Esophagus squamous epithelium (tissue), 4 donors: Measurements from ENCODE around the gene KRTAP17-1. TPM values are rescaled to one million over a fixed set of nuclear protein-coding genes. Genes with fewer than 3 reads are reported as not detected.

ENCODE experiments used
- small RNA-seq, 4 donors: library from RNA; depleted of rRNA; stranded (forward); fragments of <200 nt; gene quantifications; one replicate each; pipeline ENCODE3, GENCODE V24; 2016
- total RNA-seq, 4 donors: library from RNA; depleted of rRNA; stranded (reverse); fragments of >200 nt; gene quantifications; one replicate each; pipeline ENCODE4 v1.1.0, GENCODE V29; 2016

The KRTAP17-1 gene
- total RNA-seq, 4 donors from 2014 or later: not detected

Small RNAs within 50 kb of the gene (small RNA-seq; reads per million reads assigned to genes)
- 0 reads per million in 4 donors for gene KRTAP9-10P

Other genes with a start within 250 kb of the KRTAP17-1 start
- not detected for gene KRTAP2-4, start 249.8 kb downstream of the KRTAP17-1 start, total RNA-seq
- gene KRTAP4-7, start 231.6 kb downstream of the KRTAP17-1 start, total RNA-seq: not detected
- not detected for gene KRTAP4-8, start 217.6 kb downstream of the KRTAP17-1 start, total RNA-seq
- not detected for gene KRTAP4-16, start 213.5 kb downstream of the KRTAP17-1 start, total RNA-seq
- gene KRTAP4-9, start 210.3 kb downstream of the KRTAP17-1 start, total RNA-seq: not detected
- under 1 TPM in 1 of 4 donors, not detected in 3; 0.22 TPM for gene KRTAP4-11, start 197.3 kb downstream of the KRTAP17-1 start, total RNA-seq
- not detected for gene KRTAP4-12, start 191.5 kb downstream of the KRTAP17-1 start, total RNA-seq
- not detected for gene KRTAP4-6, start 175.2 kb downstream of the KRTAP17-1 start, total RNA-seq
- not detected for gene KRTAP4-5, start 165.9 kb downstream of the KRTAP17-1 start, total RNA-seq
- gene KRTAP4-4, start 155.0 kb downstream of the KRTAP17-1 start, total RNA-seq: not detected
- gene KRTAP4-3, start 147.5 kb downstream of the KRTAP17-1 start, total RNA-seq: not detected
- gene KRTAP4-2, start 137.5 kb downstream of the KRTAP17-1 start, total RNA-seq: not detected
- not detected for gene KRTAP4-1, start 130.8 kb downstream of the KRTAP17-1 start, total RNA-seq
- gene KRTAP9-1, start 125.8 kb downstream of the KRTAP17-1 start, total RNA-seq: not detected
- gene KRTAP9-2, start 89.1 kb downstream of the KRTAP17-1 start, total RNA-seq: not detected
- not detected for gene KRTAP9-3, start 83.3 kb downstream of the KRTAP17-1 start, total RNA-seq
- gene KRTAP9-8, start 77.7 kb downstream of the KRTAP17-1 start, total RNA-seq: not detected
- gene KRTAP9-4, start 66.0 kb downstream of the KRTAP17-1 start, total RNA-seq: not detected
- not detected for gene KRTAP9-9, start 60.3 kb downstream of the KRTAP17-1 start, total RNA-seq
- not detected for gene KRTAP9-6, start 50.3 kb downstream of the KRTAP17-1 start, total RNA-seq
- gene KRTAP9-7, start 40.0 kb downstream of the KRTAP17-1 start, total RNA-seq: not detected
- not detected for gene KRTAP29-1, start 12.9 kb downstream of the KRTAP17-1 start, total RNA-seq
- not detected for gene KRTAP16-1, start 6.4 kb downstream of the KRTAP17-1 start, total RNA-seq
- gene KRT33A, start 35.1 kb upstream of the KRTAP17-1 start, total RNA-seq: 1 to 10 TPM in 2 of 4 donors, under 1 TPM in 1, not detected in 1; 0.21 to 2.7 (median 1.9) TPM
- under 1 TPM in 2 of 4 donors, not detected in 2; 0.32 to 0.57 TPM for gene KRT33B, start 54.1 kb upstream of the KRTAP17-1 start, total RNA-seq
- 1 to 10 TPM in 1 of 4 donors, under 1 TPM in 3; 0.40 to 1.1 (median 0.64) TPM for gene KRT34, start 66.6 kb upstream of the KRTAP17-1 start, total RNA-seq
- 1 to 10 TPM in 2 of 4 donors, under 1 TPM in 1, not detected in 1; 0.79 to 2.5 (median 1.5) TPM for gene KRT31, start 81.9 kb upstream of the KRTAP17-1 start, total RNA-seq
- not detected for gene KRT37, start 108.9 kb upstream of the KRTAP17-1 start, total RNA-seq
- under 1 TPM in 1 of 4 donors, not detected in 3; 0.18 TPM for gene KRT38, start 125.3 kb upstream of the KRTAP17-1 start, total RNA-seq
- gene KRT32, start 151.7 kb upstream of the KRTAP17-1 start, total RNA-seq: 10 to 100 TPM in 1 of 4 donors, 1 to 10 TPM in 2, under 1 TPM in 1; 0.61 to 12.8 (median 4.6) TPM
- not detected for gene KRT35, start 165.4 kb upstream of the KRTAP17-1 start, total RNA-seq
- gene KRT36, start 174.2 kb upstream of the KRTAP17-1 start, total RNA-seq: under 1 TPM in 1 of 4 donors, not detected in 3; 0.38 TPM
- gene KRT13, start 189.9 kb upstream of the KRTAP17-1 start, total RNA-seq: over 10,000 TPM; 27,182 to 79,363 (median 33,601) TPM
- 1,000 to 10,000 TPM in 3 of 4 donors, 100 to 1,000 TPM in 1; 743 to 2,833 (median 2,484) TPM for gene KRT15, start 203.2 kb upstream of the KRTAP17-1 start, total RNA-seq
- 1,000 to 10,000 TPM in 2 of 4 donors, 100 to 1,000 TPM in 2; 589 to 1,442 (median 1,001) TPM for gene KRT19, start 212.6 kb upstream of the KRTAP17-1 start, total RNA-seq